ENCODE measurements around the gene ARL13B. TPM values are rescaled to one million over a fixed set of nuclear protein-coding genes. Genes with fewer than 3 reads are reported as not detected.
A peak's percentile ranks its signal among the peaks of the same experiment; 100 is the strongest.
"Not testable (repeated sequence)": the region's sequence is repeated elsewhere in the genome, so short reads cannot be mapped to it uniquely, and the experiment has no call there.

ARL13B gene
- total RNA-seq, 6 donors from 2014 or later = 19.7 to 28.2 (median 23.6) TPM

- Histone ChIP-seq H3K36me3 (no peaks in the 10 kb centered on the region), H3K9me3 (no peaks in the 10 kb centered on the region), H3K4me1 (no peaks in the 10 kb centered on the region), H3K4me3 (no peak overlapping the region), H3K27ac (no peak overlapping the region), H3K27me3 (no peaks in the 10 kb centered on the region)
- DNase-seq = no peak
- 100% methylated on average over 1 of the region's 1 CpG for WGBS, 2 donors
- no peak for TF ChIP-seq EP300 (IDR thresholded peaks at IDR 0.05)
- no peak for TF ChIP-seq POLR2A (IDR thresholded peaks at IDR 0.05)
- TF ChIP-seq, protein P1, sequence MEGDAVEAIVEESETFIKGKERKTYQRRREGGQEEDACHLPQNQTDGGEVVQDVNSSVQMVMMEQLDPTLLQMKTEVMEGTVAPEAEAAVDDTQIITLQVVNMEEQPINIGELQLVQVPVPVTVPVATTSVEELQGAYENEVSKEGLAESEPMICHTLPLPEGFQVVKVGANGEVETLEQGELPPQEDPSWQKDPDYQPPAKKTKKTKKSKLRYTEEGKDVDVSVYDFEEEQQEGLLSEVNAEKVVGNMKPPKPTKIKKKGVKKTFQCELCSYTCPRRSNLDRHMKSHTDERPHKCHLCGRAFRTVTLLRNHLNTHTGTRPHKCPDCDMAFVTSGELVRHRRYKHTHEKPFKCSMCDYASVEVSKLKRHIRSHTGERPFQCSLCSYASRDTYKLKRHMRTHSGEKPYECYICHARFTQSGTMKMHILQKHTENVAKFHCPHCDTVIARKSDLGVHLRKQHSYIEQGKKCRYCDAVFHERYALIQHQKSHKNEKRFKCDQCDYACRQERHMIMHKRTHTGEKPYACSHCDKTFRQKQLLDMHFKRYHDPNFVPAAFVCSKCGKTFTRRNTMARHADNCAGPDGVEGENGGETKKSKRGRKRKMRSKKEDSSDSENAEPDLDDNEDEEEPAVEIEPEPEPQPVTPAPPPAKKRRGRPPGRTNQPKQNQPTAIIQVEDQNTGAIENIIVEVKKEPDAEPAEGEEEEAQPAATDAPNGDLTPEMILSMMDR (IDR thresholded peaks at IDR 0.05) = no peak
- no peak for TF ChIP-seq POLR2AphosphoS5 (IDR thresholded peaks at IDR 0.05)
- no peak for ATAC-seq (ENCODE audit: low FRiP score in 2 of 2)
These were observed 18.9 kb upstream of the ARL13B start for GRCh38 chr3:93961026-93961425.

- Histone ChIP-seq H3K4me3 (no peak overlapping the region), H3K9me3 (no peaks in the 10 kb centered on the region), H3K36me3 (no peaks in the 10 kb centered on the region), H3K27ac (no peak overlapping the region), H3K27me3 (no peaks in the 10 kb centered on the region), H3K4me1 (no peaks in the 10 kb centered on the region)
- no peak for ATAC-seq (ENCODE audit: low FRiP score in 2 of 2)
- DNase-seq = no peak
- WGBS, 2 donors = 69 to 76% methylated on average over 1 of the region's 1 CpG
- no peak for TF ChIP-seq POLR2AphosphoS5 (IDR thresholded peaks at IDR 0.05)
- TF ChIP-seq, protein P1 (IDR thresholded peaks at IDR 0.05) = no peak
- TF ChIP-seq EP300 (IDR thresholded peaks at IDR 0.05) = no peak
- TF ChIP-seq POLR2A (IDR thresholded peaks at IDR 0.05) = no peak
These were observed 18.5 kb upstream of the ARL13B start for GRCh38 chr3:93961489-93961888.

- H3K27me3 ChIP-seq = no peaks in the 10 kb centered on the region
- no peak for ATAC-seq (ENCODE audit: low FRiP score in 2 of 2)
- no peaks in the 10 kb centered on the region for H3K36me3 ChIP-seq
- 86 to 87% methylated on average over 3 of the region's 3 CpGs for WGBS, 2 donors
- no peak for TF ChIP-seq POLR2AphosphoS5 (IDR thresholded peaks at IDR 0.05)
- no peak for TF ChIP-seq EP300 (IDR thresholded peaks at IDR 0.05)
- TF ChIP-seq, protein P1 (IDR thresholded peaks at IDR 0.05) = no peak
- no peak for TF ChIP-seq POLR2A (IDR thresholded peaks at IDR 0.05)
- H3K4me3 ChIP-seq = no peak overlapping the region
- no peaks in the 10 kb centered on the region for H3K4me1 ChIP-seq
- no peak for DNase-seq
- no peak overlapping the region for H3K27ac ChIP-seq
- H3K9me3 ChIP-seq = no peaks in the 10 kb centered on the region
These were observed 17.2 kb upstream of the ARL13B start for GRCh38 chr3:93962798-93963197.

DNA sequence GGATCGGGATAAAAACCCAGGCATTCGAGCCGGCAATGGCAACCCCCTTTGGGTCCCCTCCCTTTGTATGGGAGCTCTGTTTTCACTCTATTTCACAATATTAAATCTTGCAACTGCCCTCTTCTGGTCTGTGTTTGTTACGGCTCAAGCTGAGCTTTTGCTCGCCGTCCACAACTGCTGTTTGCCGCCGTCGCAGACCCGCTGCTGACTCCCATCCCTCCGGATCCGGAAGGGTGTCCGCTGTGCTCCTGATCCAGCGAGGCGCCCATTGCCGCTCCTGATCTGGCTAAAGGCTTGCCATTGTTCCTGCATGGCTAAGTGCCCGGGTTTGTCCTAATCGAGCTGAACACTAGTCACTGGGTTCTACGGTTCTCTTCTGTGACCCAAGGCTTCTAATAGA, 14.8 kb upstream of the ARL13B start:
- not testable (repeated sequence) for H3K27ac ChIP-seq; H3K9me3 ChIP-seq; H3K4me1 ChIP-seq; ATAC-seq (ENCODE audit: low FRiP score in 2 of 2); H3K27me3 ChIP-seq; H3K4me3 ChIP-seq; H3K36me3 ChIP-seq
- 97 to 98% methylated on average over 19 of the region's 19 CpGs for WGBS, 2 donors
- DNase-seq = peak in 1 of 2 donors; percentile 69

DNA sequence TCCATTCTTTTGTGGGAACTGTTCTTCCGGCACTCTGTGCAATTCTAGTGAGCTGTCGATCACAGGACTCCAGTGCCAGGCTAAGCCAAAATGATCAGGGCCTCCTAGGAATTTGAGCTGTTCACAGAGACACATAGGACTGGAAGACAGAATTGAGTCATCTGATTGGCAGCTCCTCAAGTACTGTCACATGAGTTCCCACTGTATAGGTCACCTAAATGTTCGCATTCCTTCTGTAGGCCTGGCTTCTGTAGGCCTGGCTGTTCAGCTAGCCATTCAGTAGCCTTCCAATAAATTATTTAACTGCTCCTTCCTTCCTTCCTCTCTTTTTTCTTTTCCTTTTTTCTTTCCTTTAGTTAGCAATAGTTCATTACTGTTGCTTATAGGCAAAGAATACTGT, 10.5 kb upstream of the ARL13B start:
- no peaks in the 10 kb centered on the region for H3K27me3 ChIP-seq
- TF ChIP-seq EP300 (IDR thresholded peaks at IDR 0.05) (no peak), POLR2A (IDR thresholded peaks at IDR 0.05) (no peak), POLR2AphosphoS5 (IDR thresholded peaks at IDR 0.05) (no peak)
- TF ChIP-seq, protein P1 (IDR thresholded peaks at IDR 0.05) = no peak
- ATAC-seq (ENCODE audit: low FRiP score in 2 of 2) (no peak), DNase-seq (peak in 1 of 2 donors; percentile 24)
- H3K36me3 ChIP-seq = no peaks in the 10 kb centered on the region
- WGBS, 2 donors = 64 to 80% methylated on average over 3 of the region's 3 CpGs
- H3K27ac ChIP-seq = no peak overlapping the region
- no peak overlapping the region for H3K4me3 ChIP-seq
- H3K4me1 ChIP-seq = peaks cover 4 to 21% (median 12%) of the 10 kb centered on the region in 4 donors
- no peaks in the 10 kb centered on the region for H3K9me3 ChIP-seq

All from upper lobe of left lung (tissue), 6 donors.